ENCODE results near the gene BCL7C. TPM values are rescaled to one million over a fixed set of nuclear protein-coding genes. Genes with fewer than 3 reads are reported as not detected.
A peak's percentile ranks its signal among the peaks of the same experiment; 100 is the strongest.

BCL7C gene
- total and polyA plus RNA-seq, 2 of the 13 experiments (the other 11 are each of a cell fraction or from before 2014, with no cell fraction given) = 17.7 to 33.8 TPM

GRCh38 chr16:30922420-30922959, 28.6 kb upstream of the BCL7C start (continued):
- TF ChIP-seq SNAPC2 (CRISPR knock-in tag; IDR thresholded peaks at IDR 0.05) (0 out of 2 replicates have a peak, but pooled peaks have one; percentile 90), NFE2 (CRISPR knock-in tag; IDR thresholded peaks at IDR 0.05) (no peak), SYNCRIP (IDR thresholded peaks at IDR 0.05; ENCODE audit: insufficient read depth, low read depth, low read length) (no peak), ZNF121 (CRISPR knock-in tag; IDR thresholded peaks at IDR 0.05) (no peak)

GRCh38 chr16:30921748-30922419, 28.0 kb upstream of the BCL7C start:
- BruUV-seq (replicated peaks) = TSS peak; percentile 47
- intact Hi-C loops (cut with micrococcal nuclease; ENCODE audit: unreplicated experiment) = loop anchor here (1.0 to 10.0 kb wide), 3 partner anchors 26 to 227 kb away; partner anchors contain the start of gene SRCAP
- TF ChIP-seq MXD4 (CRISPR knock-in tag; IDR thresholded peaks at IDR 0.05) = peak; percentile 60; the same call in 1 of the 2 replicates
- TF ChIP-seq ZNF33B (CRISPR knock-in tag; IDR thresholded peaks at IDR 0.05) = peak; percentile 42; the same call in 1 of the 2 replicates
- TF ChIP-seq, protein P1, sequence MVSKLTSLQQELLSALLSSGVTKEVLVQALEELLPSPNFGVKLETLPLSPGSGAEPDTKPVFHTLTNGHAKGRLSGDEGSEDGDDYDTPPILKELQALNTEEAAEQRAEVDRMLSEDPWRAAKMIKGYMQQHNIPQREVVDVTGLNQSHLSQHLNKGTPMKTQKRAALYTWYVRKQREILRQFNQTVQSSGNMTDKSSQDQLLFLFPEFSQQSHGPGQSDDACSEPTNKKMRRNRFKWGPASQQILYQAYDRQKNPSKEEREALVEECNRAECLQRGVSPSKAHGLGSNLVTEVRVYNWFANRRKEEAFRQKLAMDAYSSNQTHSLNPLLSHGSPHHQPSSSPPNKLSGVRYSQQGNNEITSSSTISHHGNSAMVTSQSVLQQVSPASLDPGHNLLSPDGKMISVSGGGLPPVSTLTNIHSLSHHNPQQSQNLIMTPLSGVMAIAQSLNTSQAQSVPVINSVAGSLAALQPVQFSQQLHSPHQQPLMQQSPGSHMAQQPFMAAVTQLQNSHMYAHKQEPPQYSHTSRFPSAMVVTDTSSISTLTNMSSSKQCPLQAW (CRISPR knock-in tag; IDR thresholded peaks at IDR 0.05) = peak; percentile 75
- 0 out of 2 replicates have a peak, but pooled peaks have one; percentile 42 for TF ChIP-seq ZSCAN21 (CRISPR knock-in tag; IDR thresholded peaks at IDR 0.05; ENCODE audit: borderline replicate concordance)
- peak; percentile 84 for TF ChIP-seq ADNP (CRISPR knock-in tag; IDR thresholded peaks at IDR 0.05)
- TF ChIP-seq ZNF383 (CRISPR knock-in tag; IDR thresholded peaks at IDR 0.05; ENCODE audit: borderline replicate concordance) = peak; percentile 97
- TF ChIP-seq LRRFIP1 (CRISPR knock-in tag; conservative IDR thresholded peaks at IDR 0.05) = no peak
- peak; percentile 27; the same call in 1 of the 2 replicates for TF ChIP-seq KLF6 (CRISPR knock-in tag; IDR thresholded peaks at IDR 0.05)
- TF ChIP-seq, protein P2, sequence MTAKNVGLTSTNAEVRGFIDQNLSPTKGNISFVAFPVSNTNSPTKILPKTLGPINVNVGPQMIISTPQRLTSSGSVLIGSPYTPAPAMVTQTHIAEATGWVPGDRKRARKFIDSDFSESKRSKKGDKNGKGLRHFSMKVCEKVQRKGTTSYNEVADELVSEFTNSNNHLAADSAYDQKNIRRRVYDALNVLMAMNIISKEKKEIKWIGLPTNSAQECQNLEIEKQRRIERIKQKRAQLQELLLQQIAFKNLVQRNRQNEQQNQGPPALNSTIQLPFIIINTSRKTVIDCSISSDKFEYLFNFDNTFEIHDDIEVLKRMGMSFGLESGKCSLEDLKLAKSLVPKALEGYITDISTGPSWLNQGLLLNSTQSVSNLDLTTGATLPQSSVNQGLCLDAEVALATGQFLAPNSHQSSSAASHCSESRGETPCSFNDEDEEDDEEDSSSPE (CRISPR knock-in tag; IDR thresholded peaks at IDR 0.05) = peak; percentile 37; the same call in 1 of the 2 replicates
- 0 out of 2 replicates have a peak, but pooled peaks have one; percentile 44 for TF ChIP-seq NFE2L1 (CRISPR knock-in tag; IDR thresholded peaks at IDR 0.05; ENCODE audit: borderline replicate concordance)
- peak; percentile 87 for TF ChIP-seq ZNF501 (CRISPR knock-in tag; IDR thresholded peaks at IDR 0.05)

More at GRCh38 chr16:30921748-30922419, 28.0 kb upstream of the BCL7C start:
- peak overlapping the region; percentile 64 to 82 (median 67) for H3K4me3 ChIP-seq (replicated peaks in 1 of 3; ENCODE audit: insufficient read depth in 1 of 3, low read depth in 2 of 3, low read length in 3 of 3)
- FAIRE-seq (peak; percentile 93), ATAC-seq (peak; percentile 47), DNase-seq (ENCODE audit: low spot score) (peak; percentile 90)
- ChIA-PET POLR2A (interaction anchor here (0.7 to 1.0 kb wide), 2 partner anchors 77 to 116 kb away, joined by 3 to 4 read pairs; no protein-coding TSS in a partner anchor), CTCF (ENCODE audit: low intra/inter-chr PET ratio, low total read pairs) (interaction anchor here (0.8 to 2.8 kb wide), 4 partner anchors 19 to 117 kb away, joined by 3 to 19 read pairs (median 3); no protein-coding TSS in a partner anchor)
- peaks cover 0 to 5% of the 10 kb centered on the region in 2 experiments; a peak in 1 of 5 replicates for H3K36me3 ChIP-seq (replicated peaks in 1 of 2; ENCODE audit: control insufficient read depth in 1 of 2, insufficient read depth in 2 of 2, low read length in 2 of 2)
- H2AFZ ChIP-seq (ENCODE audit: low read length) = no peak overlapping the region
- H3K9ac ChIP-seq (ENCODE audit: insufficient read depth, low read depth, low read length) = peak overlapping the region; percentile 75
- H3K27ac ChIP-seq (ENCODE audit: extremely low read length, insufficient read depth, low read length) = peak overlapping the region; percentile 70
- H3K4me2 ChIP-seq (ENCODE audit: low read depth, low read length) = peak overlapping the region; percentile 97
- H3K4me1 ChIP-seq (ENCODE audit: insufficient read depth, low read length) = peaks cover 19% of the 10 kb centered on the region
- no peaks in the 10 kb centered on the region for H3K79me2 ChIP-seq (ENCODE audit: insufficient read depth, low read length)
- H3K9me3 ChIP-seq (ENCODE audit: low read length) = no peaks in the 10 kb centered on the region
- WGBS (ENCODE audit: low lambda C conversion rate) = 1% methylated on average over 31 of the region's 37 CpGs
- in situ Hi-C loops (cut with HindIII; ENCODE audit: extremely low pct_ligation_motif_present, low pct_unique_long_range_greater_than_20kb) = loop anchor here (5.0 kb wide), 1 partner anchor 80 kb away; no protein-coding TSS in a partner anchor
- H4K20me1 ChIP-seq (ENCODE audit: insufficient read depth, low read length) = no peaks in the 10 kb centered on the region; the same call in 1 of the 2 replicates
- H3K27me3 ChIP-seq (ENCODE audit: control insufficient read depth in 1 of 2, insufficient read depth in 2 of 2, low read length in 2 of 2) = no peaks in the 10 kb centered on the region; a peak in 1 of 5 replicates

Measured in HepG2 (cell line).